Stimulated activated CD4-positive, alpha-beta T cell treated with anti-CD3 and anti-CD28 coated beads, Interleukin-4, amount 100 ng/mL, for 4 hours (primary cell): ENCODE results near the gene SLC16A4.

ENCODE experiments used
- DNase-seq, 2 experiments: peaks; one replicate each; pipeline ENCODE4 v3.0.0-alpha.2; 2020

SLC16A4 gene

GRCh38 chr1:110355321-110355720 lies 35.5 kb downstream of the SLC16A4 start:
- no peak for DNase-seq

- no peak for DNase-seq
Measured at GRCh38 chr1:110350360-110350759, 40.5 kb downstream of the SLC16A4 start.

DNA sequence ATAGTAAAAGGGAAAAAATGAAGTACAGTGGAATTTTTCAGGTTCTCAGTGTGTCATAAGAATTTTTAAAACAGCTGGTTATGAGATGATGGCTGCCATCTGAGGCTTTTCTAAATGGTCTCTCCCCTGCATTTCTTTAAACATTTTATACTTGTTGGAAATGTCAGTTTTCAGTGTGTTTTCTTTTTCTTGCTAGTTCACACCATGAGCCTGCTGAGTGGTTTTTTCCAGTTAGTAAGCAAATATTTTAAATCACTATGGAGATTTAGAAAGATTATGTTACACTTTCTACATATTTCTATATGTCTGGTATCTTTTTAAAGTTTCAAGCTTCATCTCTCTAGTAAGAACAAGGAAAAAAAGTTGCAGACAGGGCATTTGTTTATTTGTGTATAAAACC lies 42.1 kb downstream of the SLC16A4 start:
- DNase-seq, result no peak

GRCh38 chr1:110348050-110348449 lies 42.8 kb downstream of the SLC16A4 start:
- no peak for DNase-seq

DNA sequence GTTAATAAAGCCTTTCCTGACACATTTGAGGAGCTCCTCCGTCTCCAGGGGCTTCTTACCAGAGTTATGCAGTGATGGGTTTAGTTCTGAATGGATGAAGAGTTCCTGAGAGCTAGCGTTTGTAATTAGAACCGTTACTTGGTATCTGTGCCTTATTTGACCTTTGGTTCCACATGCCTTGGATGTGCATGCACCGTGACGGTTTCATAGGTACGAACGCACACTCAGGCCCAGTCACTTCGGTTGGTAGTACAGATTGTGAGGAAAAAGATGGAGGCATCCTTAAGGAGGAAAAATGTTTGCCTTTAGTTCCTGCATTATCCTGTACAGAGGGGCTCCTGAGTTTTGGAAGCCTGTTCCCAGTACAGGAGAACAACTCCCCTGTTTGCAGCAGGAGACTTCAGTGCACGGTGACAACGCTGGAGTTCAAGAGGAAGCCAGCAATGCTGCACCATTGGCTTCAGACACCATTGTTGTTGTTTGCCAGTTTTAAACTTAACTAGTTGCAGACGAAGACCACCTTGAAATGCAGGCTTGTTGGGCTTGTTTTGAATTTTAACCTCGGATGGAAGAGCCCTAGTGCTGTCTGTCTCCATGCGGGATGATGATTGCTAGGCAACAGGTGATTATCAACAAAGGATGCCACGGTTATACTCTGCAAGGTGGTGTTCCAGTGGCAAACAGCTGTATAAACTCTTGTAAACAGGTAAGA lies 43.5 kb downstream of the SLC16A4 start:
- no peak for DNase-seq

GRCh38 chr1:110346690-110347089 lies 44.1 kb downstream of the SLC16A4 start:
- no peak for DNase-seq

GRCh38 chr1:110345480-110345879 lies 45.3 kb downstream of the SLC16A4 start:
- DNase-seq, result no peak

DNA sequence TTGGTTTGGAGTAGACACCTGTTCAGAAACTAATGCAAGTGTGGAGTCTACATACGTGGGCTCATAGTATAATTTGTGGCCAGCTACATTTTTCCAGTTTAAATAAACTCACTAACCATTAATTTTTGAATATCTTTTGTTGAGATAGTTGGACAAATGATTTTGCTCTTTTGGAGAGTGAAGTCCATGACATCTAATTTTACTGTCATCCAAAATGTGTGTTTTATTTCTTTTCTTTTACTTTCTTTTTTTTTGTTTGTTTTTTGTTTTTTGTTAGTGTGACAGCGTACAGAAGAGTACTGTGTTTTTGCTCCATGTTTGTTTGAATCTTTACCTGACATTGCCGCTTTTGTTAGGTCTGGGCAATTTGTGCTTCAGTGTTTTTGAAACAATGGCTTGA lies 46.7 kb downstream of the SLC16A4 start:
- no peak for DNase-seq

DNA sequence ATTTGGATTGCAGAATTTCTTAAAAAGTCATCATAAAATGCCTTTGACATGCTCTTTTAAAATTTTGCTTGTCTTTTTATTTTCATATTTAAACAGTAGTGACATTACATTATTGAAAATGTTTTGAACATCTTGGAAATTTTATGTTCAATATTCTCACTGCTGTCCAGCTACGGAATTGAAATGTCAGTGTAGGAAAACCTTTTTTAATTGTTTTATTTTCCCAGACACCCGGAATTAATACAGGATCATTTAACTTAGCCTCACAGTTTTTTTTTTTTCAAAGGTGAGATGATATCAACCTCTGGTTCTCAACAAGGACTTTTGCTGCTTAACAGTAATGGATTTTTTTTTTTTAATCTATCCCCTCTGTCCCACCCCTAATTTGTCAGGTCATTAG lies 47.6 kb downstream of the SLC16A4 start:
- DNase-seq, result no peak

DNA sequence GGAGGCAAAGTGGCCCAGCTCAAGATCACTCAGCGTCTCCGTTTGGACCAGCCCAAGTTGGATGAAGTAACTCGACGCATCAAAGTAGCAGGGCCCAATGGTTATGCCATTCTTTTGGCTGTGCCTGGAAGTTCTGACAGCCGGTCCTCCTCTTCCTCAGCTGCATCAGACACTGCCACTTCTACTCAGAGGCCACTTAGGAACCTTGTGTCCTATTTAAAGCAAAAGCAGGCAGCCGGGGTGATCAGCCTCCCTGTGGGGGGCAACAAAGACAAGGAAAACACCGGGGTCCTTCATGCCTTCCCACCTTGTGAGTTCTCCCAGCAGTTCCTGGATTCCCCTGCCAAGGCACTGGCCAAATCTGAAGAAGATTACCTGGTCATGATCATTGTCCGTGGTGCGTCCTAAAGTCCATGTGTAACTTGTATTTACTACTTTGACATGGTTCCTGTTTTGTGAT lies 48.9 kb downstream of the SLC16A4 start:
- DNase-seq, result no peak

DNA sequence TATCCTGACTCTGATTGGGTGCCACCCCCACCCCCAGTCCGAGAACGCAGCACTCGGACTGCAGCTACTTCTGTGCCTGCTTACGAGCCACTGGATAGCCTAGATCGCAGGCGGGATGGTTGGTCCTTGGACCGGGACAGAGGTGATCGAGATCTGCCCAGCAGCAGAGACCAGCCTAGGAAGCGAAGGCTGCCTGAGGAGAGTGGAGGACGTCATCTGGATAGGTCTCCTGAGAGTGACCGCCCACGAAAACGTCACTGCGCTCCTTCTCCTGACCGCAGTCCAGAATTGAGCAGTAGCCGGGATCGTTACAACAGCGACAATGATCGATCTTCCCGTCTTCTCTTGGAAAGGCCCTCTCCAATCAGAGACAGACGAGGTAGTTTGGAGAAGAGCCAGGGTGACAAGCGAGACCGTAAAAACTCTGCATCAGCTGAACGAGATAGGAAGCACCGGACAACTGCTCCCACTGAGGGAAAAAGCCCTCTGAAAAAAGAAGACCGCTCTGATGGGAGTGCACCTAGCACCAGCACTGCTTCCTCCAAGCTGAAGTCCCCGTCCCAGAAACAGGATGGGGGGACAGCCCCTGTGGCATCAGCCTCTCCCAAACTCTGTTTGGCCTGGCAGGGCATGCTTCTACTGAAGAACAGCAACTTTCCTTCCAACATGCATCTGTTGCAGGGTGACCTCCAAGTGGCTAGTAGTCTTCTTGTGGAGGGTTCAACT lies 49.5 kb downstream of the SLC16A4 start:
- no peak for DNase-seq

DNA sequence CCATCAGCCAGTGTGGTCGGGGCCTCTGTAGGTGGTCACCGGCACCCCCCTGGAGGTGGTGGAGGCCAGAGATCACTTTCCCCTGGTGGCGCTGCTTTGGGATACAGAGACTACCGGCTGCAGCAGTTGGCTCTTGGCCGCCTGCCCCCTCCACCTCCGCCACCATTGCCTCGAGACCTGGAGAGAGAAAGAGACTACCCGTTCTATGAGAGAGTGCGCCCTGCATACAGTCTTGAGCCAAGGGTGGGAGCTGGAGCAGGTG lies 50.7 kb downstream of the SLC16A4 start:
- peak in 1 of 2 experiments; percentile 11 for DNase-seq

- peak; percentile 54 to 63 for DNase-seq
Measured at GRCh38 chr1:110339407-110340206, 51.2 kb downstream of the SLC16A4 start.

GRCh38 chr1:110338886-110339406 lies 51.9 kb downstream of the SLC16A4 start, which contains the start of gene RBM15:
Gene RBM15 (plus strand): TSS chr1:110339377. CDS start chr1:110339406, 29 bp downstream.
- DNase-seq, result peak; percentile 87 to 98

DNA sequence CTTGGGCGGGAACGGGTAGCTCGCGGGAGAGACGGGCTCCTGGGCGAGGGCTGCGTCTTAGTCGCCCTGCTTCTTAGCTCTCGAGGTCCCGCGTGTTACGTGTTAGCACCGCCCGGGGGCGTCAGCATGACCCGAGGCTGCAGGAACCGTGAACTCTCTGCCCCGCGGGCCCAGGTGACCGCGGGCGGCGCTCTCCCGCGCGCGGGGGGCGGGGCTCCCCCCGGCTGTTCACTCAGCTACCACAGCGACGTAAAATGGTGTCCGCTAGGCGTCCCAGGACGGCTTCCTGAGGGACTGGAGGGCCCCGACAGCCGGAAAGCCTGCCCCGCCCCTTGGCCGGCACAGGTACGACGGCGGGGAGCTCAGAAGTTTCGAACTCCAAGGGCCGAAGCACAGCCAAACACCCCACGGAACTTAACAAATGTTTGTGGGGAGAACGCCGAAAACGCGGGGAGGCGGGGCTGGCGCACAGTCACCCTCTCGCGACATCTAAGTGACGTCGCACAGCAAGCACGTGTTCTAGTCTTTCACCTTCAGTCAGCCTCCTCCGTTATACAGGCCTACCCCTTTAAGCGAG lies 52.4 kb downstream of the SLC16A4 start:
- DNase-seq, result peak; percentile 87 to 94

DNA sequence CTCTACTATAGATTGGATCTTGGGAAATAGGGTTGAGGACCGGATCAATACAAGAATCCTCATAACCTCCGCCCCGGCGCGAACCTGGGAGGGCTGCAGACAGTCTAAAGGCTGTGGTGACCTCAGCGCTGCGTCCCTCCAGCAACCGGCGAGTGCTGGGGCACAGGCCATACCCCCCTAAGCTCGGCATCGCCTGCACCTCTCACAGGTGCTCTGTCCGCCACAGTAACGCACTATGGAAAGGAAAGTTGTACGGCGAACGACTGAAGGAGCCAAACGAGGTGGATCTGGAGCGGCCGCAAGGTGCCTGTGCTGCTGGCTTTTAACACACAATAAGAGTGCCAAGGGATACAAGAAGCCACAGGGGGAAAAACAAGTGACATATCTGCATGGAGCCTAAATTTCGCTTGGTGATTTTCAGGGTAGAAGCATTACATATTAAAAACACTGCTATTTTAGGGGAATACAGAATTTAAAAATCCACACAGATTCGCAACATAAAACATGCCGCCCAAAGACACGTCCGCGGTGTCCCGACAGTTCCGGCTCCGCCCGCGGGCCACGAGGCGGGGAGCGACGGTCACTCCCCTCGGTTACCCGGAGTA lies 53.0 kb downstream of the SLC16A4 start:
- peak; percentile 27 to 32 for DNase-seq

DNA sequence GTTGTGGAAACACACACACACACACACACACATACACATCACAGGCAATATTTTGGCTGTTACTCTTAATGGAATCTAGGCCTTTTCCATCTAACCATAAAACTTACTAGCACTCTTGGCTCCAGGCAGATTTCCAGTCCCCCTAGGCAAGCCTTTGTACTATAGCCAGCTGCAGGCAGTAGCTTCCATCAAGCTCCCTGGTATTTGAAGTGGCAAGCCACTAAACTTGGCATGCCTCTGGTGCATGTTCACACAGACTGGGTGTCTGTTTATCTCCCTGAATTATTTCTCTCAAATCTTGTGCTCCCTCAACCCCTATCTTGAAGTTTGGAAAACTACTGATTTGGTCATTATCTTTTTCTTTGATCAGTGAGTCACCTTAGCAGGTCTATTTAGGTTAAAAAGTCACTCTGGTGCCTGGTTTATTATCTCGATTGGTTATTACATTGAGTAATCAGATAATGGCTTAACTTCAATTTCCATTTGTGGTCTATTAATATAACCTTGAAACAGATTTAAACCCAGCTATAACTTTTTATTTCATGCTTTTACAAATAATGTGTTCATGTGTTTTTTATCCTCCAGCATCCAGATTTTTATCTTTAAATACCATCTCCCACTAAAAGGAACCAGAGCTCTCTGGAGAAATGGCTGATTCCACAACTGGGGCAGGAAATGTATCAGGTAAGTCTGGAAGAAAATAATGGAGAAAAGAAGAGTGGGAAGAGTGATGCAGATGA lies 54.4 kb downstream of the SLC16A4 start:
- no peak for DNase-seq

DNA sequence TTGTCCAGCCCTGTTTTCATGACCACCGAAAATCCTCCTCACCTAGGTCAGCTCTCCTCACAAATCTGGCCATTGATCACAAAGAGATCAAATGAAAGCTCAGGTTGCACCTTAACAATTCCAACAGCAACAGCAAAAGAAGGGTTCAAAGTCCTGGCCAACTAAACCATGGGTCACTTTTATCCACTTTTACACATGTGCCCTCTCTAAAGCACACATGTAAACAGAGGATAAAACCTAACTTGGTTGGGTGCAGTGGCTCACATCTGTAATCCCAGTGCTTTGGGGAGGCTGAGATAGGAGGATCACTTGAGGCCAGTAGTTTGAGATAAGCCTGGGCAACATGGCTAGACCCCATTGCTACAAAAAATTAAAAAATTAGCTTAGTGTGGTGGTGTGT lies 55.6 kb downstream of the SLC16A4 start:
- DNase-seq, result no peak

DNA sequence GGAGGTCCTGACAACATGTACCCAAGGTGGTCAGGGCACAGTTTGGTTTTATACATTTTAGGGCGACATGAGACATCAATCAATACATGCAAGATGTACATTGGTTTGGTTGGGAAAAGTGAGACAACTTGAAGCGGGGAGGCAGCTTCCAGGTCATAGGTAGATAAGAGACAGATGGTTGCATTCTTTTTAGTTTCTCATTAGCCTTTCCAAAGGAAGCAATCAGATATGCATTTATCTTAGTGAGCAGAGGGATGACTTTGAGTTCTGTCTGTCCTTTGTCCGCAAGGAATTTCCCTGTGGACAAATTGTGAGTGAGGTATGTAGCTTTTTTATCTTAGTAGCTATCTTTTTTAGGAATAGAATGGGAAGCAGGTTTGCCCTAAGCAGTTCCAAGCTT lies 62.1 kb downstream of the SLC16A4 start:
- no peak for DNase-seq

- no peak for DNase-seq
Measured at GRCh38 chr1:110328274-110328673, 62.6 kb downstream of the SLC16A4 start.

- DNase-seq, result no peak
Measured at GRCh38 chr1:110326826-110327225, 64.0 kb downstream of the SLC16A4 start.

DNA sequence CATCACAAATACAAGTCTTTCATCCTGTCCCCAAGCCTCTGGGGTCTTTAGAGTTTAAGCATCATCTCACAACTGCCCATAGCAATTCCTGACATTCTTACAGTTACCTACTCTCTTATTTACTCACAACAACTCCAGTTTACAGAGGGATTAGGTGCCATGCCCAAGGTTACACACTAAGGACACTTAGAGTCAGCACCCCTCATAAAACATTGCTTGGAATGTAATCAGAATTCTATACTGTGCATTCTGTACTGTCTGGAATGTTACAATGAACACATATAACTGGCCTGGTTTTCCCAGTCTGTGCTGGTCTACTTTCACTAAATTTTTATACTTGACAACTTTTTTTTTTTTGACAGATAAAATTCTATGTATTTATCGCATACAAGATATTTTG lies 66.2 kb downstream of the SLC16A4 start:
- no peak for DNase-seq
